Esophagus muscularis mucosa (tissue), 4 donors: ENCODE results near the gene TPH2. TPM values are rescaled to one million over a fixed set of nuclear protein-coding genes. Genes with fewer than 3 reads are reported as not detected.

ENCODE experiments used
- DNase-seq: peaks from one replicate; pipeline ENCODE4 v3.0.0-alpha.2; 2017; ENCODE audit errors: extremely low spot score
- H3K27ac ChIP-seq, 4 donors: fragments of 200-600 bp; sonication (generic); replicated peaks in 1 of 4; 1 replicate in 3 of 4; 2 replicates in 1 of 4; pipeline ENCODE4 v1.5.1; 2016 to 2019; ENCODE audit warnings: mild to moderate bottlenecking in 1 of 4
- H3K27me3 ChIP-seq, 4 donors: fragments of 200-600 bp; sonication (generic); one replicate each; pipeline versions ENCODE4 v1.5.1 to v1.6.0; 2016 to 2019
- H3K36me3 ChIP-seq, 4 donors: fragments of 200-600 bp; sonication (generic); one replicate each; pipeline ENCODE4 v1.5.1; 2016 to 2019
- H3K4me1 ChIP-seq, 4 donors: fragments of 200-600 bp; sonication (generic); one replicate each; pipeline ENCODE4 v1.5.1; 2016 to 2019
- H3K4me3 ChIP-seq, 4 donors: fragments of 200-600 bp; sonication (generic); 1 replicate in 2 of 4; 2 replicates in 2 of 4; pipeline ENCODE4 v1.5.1; 2016 to 2019; ENCODE audit warnings: mild to moderate bottlenecking in 4 of 4, moderate library complexity in 1 of 4
- H3K9me3 ChIP-seq, 4 donors: fragments of 200-600 bp; sonication (generic); 1 replicate in 3 of 4; 2 replicates in 1 of 4; pipeline ENCODE4 v1.5.1; 2016 to 2019
- CTCF ChIP-seq, 3 experiments: fragments of 200-600 bp in 2 of 3; fragments of 450-650 bp in 1 of 3; sonication (generic) in 2 of 3; IDR thresholded peaks; one replicate each; pipeline ENCODE4 v1.5.1; 2017 to 2019; ENCODE audit warnings: antibody characterized with exemption in 3 of 3, mild to moderate bottlenecking in 2 of 3, moderate library complexity in 1 of 3
- EP300 ChIP-seq: sonication (generic); formaldehyde crosslinking; IDR thresholded peaks from one replicate; pipeline ENCODE4 v1.6.1; 2017; ENCODE audit warnings: antibody characterized with exemption
- POLR2A ChIP-seq: fragments of 450-650 bp; IDR thresholded peaks from one replicate; pipeline ENCODE4 v1.6.1; 2017; ENCODE audit warnings: antibody characterized with exemption, moderate library complexity, mild to moderate bottlenecking, low read depth
- POLR2AphosphoS5 ChIP-seq, 2 donors: sonication (generic); formaldehyde crosslinking; IDR thresholded peaks; one replicate each; pipeline ENCODE4 v1.6.1; 2017; ENCODE audit warnings: antibody characterized with exemption in 2 of 2
- WGBS: methylation state at CpG from one replicate; pipeline ENCODE4 v1.1.5; 2018; 5-methylcytosine and 5-hydroxymethylcytosine counted together
- intact Hi-C: fragments of 100-400 bp; cut with DNase I; formaldehyde crosslinking; loops from one replicate; pipeline ENCODE4 v1.15.1; 2023
- total RNA-seq, 4 donors: library from RNA; depleted of rRNA; stranded (reverse); fragments of >200 nt; gene quantifications; one replicate each; pipeline versions ENCODE4 v1.1.0 to v1.2.1, GENCODE V29; 2016

TPH2 gene
- total RNA-seq, 4 donors from 2014 or later = 0.11 to 0.17 (median 0.13) TPM; not detected in 1

DNA sequence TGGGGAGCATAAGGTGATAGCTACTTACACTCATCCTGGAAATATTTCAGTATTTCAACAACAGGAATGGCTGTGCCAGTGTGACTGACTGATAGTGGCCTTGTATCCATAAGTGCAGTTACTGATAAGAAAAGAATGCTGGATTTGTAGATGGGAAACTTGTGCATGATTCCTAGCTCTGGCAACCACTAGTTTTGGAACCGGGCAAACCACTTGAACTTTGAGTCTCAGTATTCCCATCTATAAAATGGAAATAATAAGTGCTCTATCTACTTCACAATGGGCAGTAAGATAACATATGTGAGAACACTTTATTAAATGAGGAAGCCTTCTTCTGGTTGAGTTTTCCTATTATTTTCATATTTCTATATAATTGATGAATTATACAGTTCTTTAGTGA, 77.2 kb downstream of the TPH2 start:
- intact Hi-C loops = loop anchor here (10.0 kb wide), 1 partner anchor 269 kb away; no protein-coding TSS in a partner anchor
- Histone ChIP-seq H3K27ac (no peak overlapping the region), H3K9me3 (no peaks in the 10 kb centered on the region), H3K27me3 (no peaks in the 10 kb centered on the region), H3K4me1 (peaks cover under 1 to 12% (median 5%) of the 10 kb centered on the region in 4 donors), H3K4me3 (no peak overlapping the region), H3K36me3 (no peaks in the 10 kb centered on the region)
- no peak for DNase-seq
- TF ChIP-seq CTCF (IDR thresholded peaks at IDR 0.05) (no peak), POLR2AphosphoS5 (IDR thresholded peaks at IDR 0.05) (no peak), EP300 (no peak)
- 86% methylated on average over 1 of the region's 1 CpG for WGBS

DNA sequence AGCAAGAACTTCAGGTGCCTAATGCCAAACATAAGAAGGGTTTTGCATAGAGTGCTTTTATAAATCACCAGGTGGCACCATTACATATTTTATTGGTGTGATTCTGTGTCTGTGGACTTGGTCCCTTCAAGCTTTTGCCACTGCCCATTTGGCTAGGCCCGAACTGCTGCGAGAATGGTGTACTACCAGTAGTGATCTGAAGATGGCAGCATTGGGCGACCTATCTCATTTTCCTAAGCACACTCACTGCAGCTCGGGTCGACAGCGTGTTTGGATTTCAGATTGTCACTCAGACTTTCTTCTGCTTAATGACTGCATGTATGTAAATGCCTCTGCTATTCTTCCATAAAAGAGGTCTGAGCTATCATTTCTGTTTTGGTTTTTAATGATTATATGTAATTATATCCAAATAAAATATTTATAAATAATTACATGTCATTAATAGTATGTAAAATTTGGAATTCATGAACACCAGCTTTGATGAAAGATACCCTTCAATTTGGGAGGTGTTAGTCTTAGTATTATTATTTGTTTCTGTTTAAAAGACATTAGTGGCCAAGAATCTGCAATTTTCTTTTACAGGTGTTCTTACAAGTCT, 78.5 kb downstream of the TPH2 start:
- H3K4me3 ChIP-seq = no peak overlapping the region
- H3K27me3 ChIP-seq = no peaks in the 10 kb centered on the region
- no peaks in the 10 kb centered on the region for H3K9me3 ChIP-seq
- no peaks in the 10 kb centered on the region for H3K36me3 ChIP-seq
- H3K4me1 ChIP-seq = no peaks in the 10 kb centered on the region
- WGBS = 2% methylated on average over 6 of the region's 6 CpGs
- intact Hi-C loops = loop anchor here (10.0 kb wide), 1 partner anchor 268 kb away; no protein-coding TSS in a partner anchor
- H3K27ac ChIP-seq = no peak overlapping the region
- peak; percentile 65 to 84 (median 73) for TF ChIP-seq CTCF (IDR thresholded peaks at IDR 0.05)
- no peak for TF ChIP-seq EP300
- DNase-seq = peak; percentile 93

- TF ChIP-seq POLR2AphosphoS5 (IDR thresholded peaks at IDR 0.05) = no peak
- TF ChIP-seq EP300 = no peak
- TF ChIP-seq POLR2A = no peak
- TF ChIP-seq CTCF (IDR thresholded peaks at IDR 0.05) = no peak
- H3K36me3 ChIP-seq = no peaks in the 10 kb centered on the region
- H3K27me3 ChIP-seq = no peaks in the 10 kb centered on the region
- no peak overlapping the region for H3K27ac ChIP-seq
- no peak for DNase-seq
- H3K4me1 ChIP-seq = no peaks in the 10 kb centered on the region
- no peak overlapping the region for H3K4me3 ChIP-seq
- intact Hi-C loops = loop anchor here (10.0 kb wide), 1 partner anchor 267 kb away; no protein-coding TSS in a partner anchor
- H3K9me3 ChIP-seq = no peaks in the 10 kb centered on the region
Observed at GRCh38 chr12:72018036-72018435, 79.4 kb downstream of the TPH2 start.

GRCh38 chr12:72024613-72025012, 86.0 kb downstream of the TPH2 start:
- TF ChIP-seq POLR2AphosphoS5 (IDR thresholded peaks at IDR 0.05) (no peak), POLR2A (no peak), EP300 (no peak), CTCF (IDR thresholded peaks at IDR 0.05) (no peak)
- intact Hi-C loops = no loop called here
- H3K4me1 ChIP-seq = no peaks in the 10 kb centered on the region
- H3K9me3 ChIP-seq = no peaks in the 10 kb centered on the region
- H3K4me3 ChIP-seq = no peak overlapping the region
- H3K27me3 ChIP-seq = no peaks in the 10 kb centered on the region
- H3K27ac ChIP-seq = no peak overlapping the region
- WGBS = 76% methylated on average over 5 of the region's 5 CpGs
- H3K36me3 ChIP-seq = no peaks in the 10 kb centered on the region
- DNase-seq = no peak

- no peak overlapping the region for H3K27ac ChIP-seq
- H3K36me3 ChIP-seq = no peaks in the 10 kb centered on the region
- TF ChIP-seq POLR2A (no peak), CTCF (IDR thresholded peaks at IDR 0.05) (no peak), POLR2AphosphoS5 (IDR thresholded peaks at IDR 0.05) (no peak), EP300 (no peak)
- H3K4me3 ChIP-seq = no peak overlapping the region
- intact Hi-C loops = no loop called here
- 70% methylated on average over 1 of the region's 1 CpG for WGBS
- no peaks in the 10 kb centered on the region for H3K9me3 ChIP-seq
- no peak for DNase-seq
- no peaks in the 10 kb centered on the region for H3K27me3 ChIP-seq
- H3K4me1 ChIP-seq = no peaks in the 10 kb centered on the region
Observed at GRCh38 chr12:72025524-72025923, 86.9 kb downstream of the TPH2 start.
